B cell (primary cell): Measurements from ENCODE around the gene SEMA4F. TPM values are rescaled to one million over a fixed set of nuclear protein-coding genes. Genes with fewer than 3 reads are reported as not detected.

Experiments
- ATAC-seq: fragments of 200-7000 bp; cut with Tn5 transposase; one replicate; pipeline ENCODE4 v1.10.0; 2021; ENCODE audit warnings: low read depth, mild to moderate bottlenecking, moderate number of reproducible peaks, moderate library complexity
- CTCF ChIA-PET: fragments of 350-600 bp; sonication (Branson Sonifier 250); formaldehyde crosslinking; loops from one replicate; lab custom pipeline; 2021; ENCODE audit warnings: antibody characterized with exemption, inconsistent platforms; lab: Charles Lee
- POLR2A ChIA-PET: fragments of 350-600 bp; sonication (Branson Sonifier 250); formaldehyde crosslinking; loops from one replicate; lab custom pipeline; 2021; ENCODE audit warnings: antibody characterized with exemption; lab: Charles Lee
- DNase-seq: peaks from one replicate; pipeline ENCODE4 v3.0.0; 2013
- H2AFZ ChIP-seq: 2 replicates; pipeline ENCODE4 v1.6.1; 2012; ENCODE audit warnings: mild to moderate bottlenecking, low read depth, low read length; ENCODE audit not compliant: insufficient read depth, poor library complexity, severe bottlenecking
- H3K27ac ChIP-seq, 2 donors: 1 replicate in 1 of 2; 2 replicates in 1 of 2; pipeline ENCODE4 v1.5.1; 2012 to 2013; ENCODE audit warnings: low read length in 2 of 2, mild to moderate bottlenecking in 2 of 2, moderate library complexity in 1 of 2
- H3K27me3 ChIP-seq, 4 experiments: fragments of 200-600 bp in 1 of 4; sonication (generic) in 1 of 4; replicated peaks in 1 of 4; 1 replicate in 2 of 4; 2 replicates in 2 of 4; pipeline versions ENCODE4 v1.6.1 to v1.7.0; 2013 to 2016; ENCODE audit warnings: low read length in 3 of 4, mild to moderate bottlenecking in 2 of 4, mixed read lengths in 1 of 4, moderate library complexity in 1 of 4; ENCODE audit not compliant: insufficient read depth in 4 of 4, control insufficient read depth in 3 of 4; ENCODE audit errors: control extremely low read depth in 1 of 4
- H3K36me3 ChIP-seq, 2 experiments: replicated peaks in 1 of 2; 1 replicate in 1 of 2; 2 replicates in 1 of 2; pipeline versions ENCODE4 v1.6.1 to v1.7.1; 2013; ENCODE audit warnings: low read length in 1 of 2; ENCODE audit not compliant: insufficient read depth in 2 of 2, control insufficient read depth in 1 of 2; ENCODE audit errors: control extremely low read depth in 1 of 2, extremely low read depth in 1 of 2
- H3K4me1 ChIP-seq, 2 donors: fragments of 200-600 bp in 1 of 2; sonication (generic) in 1 of 2; 1 replicate in 1 of 2; 2 replicates in 1 of 2; pipeline versions ENCODE4 v1.5.1 to v1.6.1; 2013 to 2017; ENCODE audit warnings: low read length in 2 of 2; ENCODE audit not compliant: control insufficient read depth in 2 of 2, insufficient read depth in 2 of 2
- H3K4me2 ChIP-seq: replicated peaks from 2 replicates; pipeline ENCODE3; 2012; ENCODE audit warnings: mild to moderate bottlenecking, low read depth, low read length; ENCODE audit not compliant: poor library complexity, severe bottlenecking
- H3K4me3 ChIP-seq, 5 experiments: fragments of 200-600 bp in 1 of 5; sonication (generic) in 1 of 5; 1 replicate in 3 of 5; 2 replicates in 2 of 5; pipeline versions ENCODE4 v1.5.1 to v1.7.0; 2011 to 2016; ENCODE audit warnings: low read length in 4 of 5, mild to moderate bottlenecking in 4 of 5, low read depth in 2 of 5, control low read depth in 1 of 5, moderate library complexity in 1 of 5; ENCODE audit not compliant: insufficient read depth in 1 of 5; ENCODE audit errors: control extremely low read depth in 1 of 5, extremely low read depth in 1 of 5
- H3K79me2 ChIP-seq: fragments of 200-600 bp; sonication (generic); one replicate; pipeline ENCODE4 v1.6.0; 2016; ENCODE audit warnings: low read length; ENCODE audit not compliant: control insufficient read depth, insufficient read depth
- H3K9ac ChIP-seq: fragments of 200-600 bp; sonication (generic); 2 replicates; pipeline ENCODE4 v1.6.1; 2017; ENCODE audit warnings: mild to moderate bottlenecking, low read length, moderate library complexity
- H3K9me3 ChIP-seq, 3 donors: one replicate each; pipeline versions ENCODE4 v1.6.1 to v1.7.1; 2013; ENCODE audit warnings: low read length in 2 of 3; ENCODE audit not compliant: control insufficient read depth in 2 of 3, insufficient read depth in 1 of 3; ENCODE audit errors: control extremely low read depth in 1 of 3
- H4K20me1 ChIP-seq: 2 replicates; pipeline ENCODE4 v1.6.0; 2012; ENCODE audit warnings: mild to moderate bottlenecking, low read length; ENCODE audit not compliant: insufficient read depth, control insufficient read depth, poor library complexity, severe bottlenecking
- H3K27ac Mint-ChIP-seq: one replicate; pipeline ENCODE4 v1.8.0; 2021; ENCODE audit warnings: mixed read lengths
- H3K27me3 Mint-ChIP-seq: one replicate; pipeline ENCODE4 v1.8.0; 2021; ENCODE audit warnings: mixed read lengths
- H3K4me1 Mint-ChIP-seq: one replicate; pipeline ENCODE4 v1.8.0; 2021; ENCODE audit warnings: mixed read lengths
- H3K4me3 Mint-ChIP-seq: one replicate; pipeline ENCODE4 v1.8.0; 2021; ENCODE audit warnings: mixed read lengths
- H3K9me3 Mint-ChIP-seq: one replicate; pipeline ENCODE4 v1.8.0; 2022; ENCODE audit warnings: mixed read lengths; ENCODE audit not compliant: insufficient read depth
- CTCF ChIP-seq: fragments of 200-600 bp; IDR thresholded peaks from one replicate; pipeline ENCODE4 v1.8.0; 2022; ENCODE audit warnings: antibody characterized with exemption, mild to moderate bottlenecking
- EZH2 ChIP-seq: IDR thresholded peaks from 2 replicates; pipeline ENCODE4 v1.6.1; 2012; ENCODE audit warnings: borderline replicate concordance, low read depth, mild to moderate bottlenecking, moderate library complexity, low read length; ENCODE audit not compliant: insufficient read depth, poor library complexity, severe bottlenecking
- WGBS: methylation state at CpG from one replicate; pipeline ENCODE4 v1.1.5; 2013; ENCODE audit warnings: missing lambda C conversion rate; ENCODE audit not compliant: insufficient coverage; 5-methylcytosine and 5-hydroxymethylcytosine counted together
- intact Hi-C: fragments of 100-400 bp; cut with micrococcal nuclease; formaldehyde crosslinking; loops from one replicate; pipeline ENCODE4 v1.10.0; 2022
- polyA plus RNA-seq: library from polyadenylated mRNA; depleted of rRNA; stranded (reverse); fragments of >200 nt; gene quantifications from 2 replicates; pipeline ENCODE4 v1.2.3, GENCODE V29; 2012
- total RNA-seq, 2 donors: library from RNA; stranded (reverse); fragments of 120-200 nt in 1 of 2; gene quantifications; 1 replicate in 1 of 2; 2 replicates in 1 of 2; pipeline versions ENCODE4 v1.2.3 to v1.2.4, GENCODE V29; 2013 to 2022

SEMA4F gene
- total and polyA plus RNA-seq, 2 donors (not counting 1 experiment from before 2014, with no cell fraction given), result 5.4 to 19.3 TPM

GRCh38 chr2:74648009-74648443, 6.0 kb upstream of the SEMA4F start, which contains the start of gene M1AP:
M1AP (minus strand) TSS chr2:74648330; CDS start chr2:74640275, 8,055 bp downstream.
- intact Hi-C loops, result no loop called here
- Mint-ChIP-seq H3K9me3 (no peaks in the 10 kb centered on the region), H3K4me3 (peak within 1 kb of the TSS; percentile 70), H3K4me1 (peaks cover 5% of the 10 kb centered on the region), H3K27me3 (peaks cover 38% of the 10 kb centered on the region), H3K27ac (no peak within 1 kb of the TSS)
- WGBS, result 22% methylated on average over 45 of the region's 45 CpGs
- Histone ChIP-seq H3K4me1 (peaks cover 0 to 4% of the 10 kb centered on the region in 2 donors), H3K9me3 (peaks cover 0 to 5% (median 0%) of the 10 kb centered on the region in 3 donors), H3K4me2 (peak within 1 kb of the TSS; percentile 71), H3K27me3 (peaks cover 0 to 20% (median 15%) of the 10 kb centered on the region in 4 experiments), H3K79me2 (no peaks in the 10 kb centered on the region), H2AFZ (peak within 1 kb of the TSS; percentile 65), H3K4me3 (peak within 1 kb of the TSS in 3 of 5 experiments; percentile 18 to 37 (median 28)), H3K9ac (peak within 1 kb of the TSS; percentile 34), H3K36me3 (no peaks in the 10 kb centered on the region), H4K20me1 (no peaks in the 10 kb centered on the region), H3K27ac (no peak within 1 kb of the TSS)
- no peak for TF ChIP-seq EZH2
- TF ChIP-seq CTCF, result peak; percentile 23
- DNase-seq (peak; percentile 47), ATAC-seq (peak; percentile 62)
- ChIA-PET CTCF (interaction anchor here (0.6 kb wide), 1 partner anchor 950 kb away, joined by 4 read pairs; no protein-coding TSS in a partner anchor), POLR2A (no interaction called here)

GRCh38 chr2:74653589-74653984, 460 bp upstream of the SEMA4F start:
- WGBS, result 6% methylated on average over 9 of the region's 15 CpGs
- peak; percentile 18 for ATAC-seq
- Mint-ChIP-seq H3K4me3 (peak overlapping the region; percentile 95), H3K27ac (peak overlapping the region; percentile 85), H3K4me1 (peaks cover 18% of the 10 kb centered on the region), H3K9me3 (no peaks in the 10 kb centered on the region), H3K27me3 (peaks cover 11% of the 10 kb centered on the region)
- ChIA-PET CTCF (interaction anchor here (0.6 to 1.9 kb wide), 3 partner anchors 66 to 1476 kb away, joined by 3 to 7 read pairs (median 3); no protein-coding TSS in a partner anchor), POLR2A (interaction anchor here (0.6 to 0.8 kb wide), 5 partner anchors 8 to 637 kb away, joined by 3 to 5 read pairs (median 3); partner anchors contain the start of genes CCDC142 and TTC31)
- Histone ChIP-seq H3K9ac (peak overlapping the region; percentile 79), H3K4me3 (peak overlapping the region; percentile 56 to 90 (median 80)), H3K27me3 (peaks cover 0 to 13% (median 9%) of the 10 kb centered on the region in 4 experiments), H3K79me2 (no peaks in the 10 kb centered on the region), H3K9me3 (no peaks in the 10 kb centered on the region), H3K4me1 (peaks cover 8 to 13% of the 10 kb centered on the region in 2 donors), H2AFZ (peak overlapping the region; percentile 99), H3K36me3 (no peaks in the 10 kb centered on the region), H3K27ac (no peak overlapping the region), H4K20me1 (no peaks in the 10 kb centered on the region), H3K4me2 (peak overlapping the region; percentile 98)
- intact Hi-C loops, result loop anchor here (5.0 kb wide), 2 partner anchors 146 to 1541 kb away; partner anchors contain the start of genes PCGF1 and RAB11FIP5
- DNase-seq, result no peak
- no peak for TF ChIP-seq EZH2
- no peak for TF ChIP-seq CTCF
